Stimulated activated CD8-positive, alpha-beta memory T cell treated with anti-CD3 and anti-CD28 coated beads, Interleukin-4, amount 100 ng/mL, for 1 hour (primary cell): Measurements from ENCODE around the gene FSTL4.

ENCODE experiments used
- DNase-seq, 2 donors: peaks; one replicate each; pipeline ENCODE4 v3.0.0-alpha.2; 2020; ENCODE audit warnings: low read depth in 2 of 2, low spot score in 1 of 2

Gene FSTL4

GRCh38 chr5:133249593-133249992 is 362.7 kb downstream of the FSTL4 start:
- DNase-seq = no peak

DNA sequence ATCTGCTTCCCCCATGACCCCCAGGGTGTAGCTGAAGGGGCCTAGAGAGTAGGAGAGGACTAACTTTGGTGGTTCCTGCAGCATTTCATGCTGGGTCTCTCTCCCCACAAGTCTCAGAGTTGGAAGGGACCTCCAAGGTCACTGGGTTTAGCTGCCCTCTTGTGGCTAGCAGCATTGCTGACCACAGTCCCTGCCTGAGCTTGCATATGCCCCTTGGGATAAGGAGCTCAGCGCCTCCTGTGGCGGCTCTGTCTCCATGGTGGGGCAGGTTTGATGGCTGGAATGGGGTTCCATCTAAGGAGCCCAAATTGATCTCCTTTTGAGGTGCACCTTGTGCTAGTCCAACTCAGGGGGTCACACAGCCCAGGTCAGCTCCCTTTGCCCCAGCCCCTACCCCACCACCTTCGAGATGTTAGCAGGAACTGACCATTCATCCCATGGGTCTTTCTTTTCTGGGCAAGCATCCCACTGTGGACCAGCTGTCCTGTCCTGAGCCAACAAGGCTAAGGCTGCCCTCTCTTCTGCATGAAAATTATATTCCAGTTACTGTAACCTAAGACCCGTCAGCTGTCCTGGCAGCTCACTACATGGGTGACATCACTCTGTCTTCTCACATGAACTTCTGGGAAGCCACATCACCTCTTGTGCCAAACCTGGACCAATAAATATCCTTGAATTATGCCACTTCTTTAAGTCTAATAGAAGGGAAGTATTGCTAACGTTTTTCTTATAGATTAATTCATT is 364.3 kb downstream of the FSTL4 start:
- DNase-seq = no peak

DNA sequence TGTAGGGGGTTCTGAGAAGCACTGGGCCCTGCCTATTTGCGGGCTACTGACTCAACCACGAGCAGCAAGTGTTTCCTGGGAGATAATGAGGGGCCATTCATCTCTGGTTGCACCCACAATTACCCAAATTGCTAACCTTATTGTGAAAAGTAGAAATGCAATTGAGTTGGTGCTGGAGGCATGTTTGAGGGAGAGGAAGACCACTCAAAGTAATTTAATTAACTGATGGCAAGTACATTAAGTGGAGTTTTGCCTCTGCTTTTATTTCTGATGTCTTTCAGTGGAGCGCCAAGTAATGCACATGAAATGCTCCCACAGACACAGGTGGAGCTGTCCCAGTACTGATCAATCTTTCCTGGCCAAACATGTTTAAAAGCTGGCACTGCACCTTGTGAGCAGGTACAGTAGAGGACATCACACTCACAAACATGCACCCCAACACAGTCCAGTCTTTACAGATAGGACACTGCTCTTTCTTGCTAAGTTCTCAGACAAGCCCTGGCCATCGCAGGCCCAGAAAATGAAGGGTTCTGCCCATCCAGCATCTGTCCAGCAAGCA is 365.1 kb downstream of the FSTL4 start:
- no peak for DNase-seq

- DNase-seq = no peak
Observed at GRCh38 chr5:133246376-133247150, 365.8 kb downstream of the FSTL4 start.

- no peak for DNase-seq
Observed at GRCh38 chr5:133246053-133246370, 366.3 kb downstream of the FSTL4 start.

DNA sequence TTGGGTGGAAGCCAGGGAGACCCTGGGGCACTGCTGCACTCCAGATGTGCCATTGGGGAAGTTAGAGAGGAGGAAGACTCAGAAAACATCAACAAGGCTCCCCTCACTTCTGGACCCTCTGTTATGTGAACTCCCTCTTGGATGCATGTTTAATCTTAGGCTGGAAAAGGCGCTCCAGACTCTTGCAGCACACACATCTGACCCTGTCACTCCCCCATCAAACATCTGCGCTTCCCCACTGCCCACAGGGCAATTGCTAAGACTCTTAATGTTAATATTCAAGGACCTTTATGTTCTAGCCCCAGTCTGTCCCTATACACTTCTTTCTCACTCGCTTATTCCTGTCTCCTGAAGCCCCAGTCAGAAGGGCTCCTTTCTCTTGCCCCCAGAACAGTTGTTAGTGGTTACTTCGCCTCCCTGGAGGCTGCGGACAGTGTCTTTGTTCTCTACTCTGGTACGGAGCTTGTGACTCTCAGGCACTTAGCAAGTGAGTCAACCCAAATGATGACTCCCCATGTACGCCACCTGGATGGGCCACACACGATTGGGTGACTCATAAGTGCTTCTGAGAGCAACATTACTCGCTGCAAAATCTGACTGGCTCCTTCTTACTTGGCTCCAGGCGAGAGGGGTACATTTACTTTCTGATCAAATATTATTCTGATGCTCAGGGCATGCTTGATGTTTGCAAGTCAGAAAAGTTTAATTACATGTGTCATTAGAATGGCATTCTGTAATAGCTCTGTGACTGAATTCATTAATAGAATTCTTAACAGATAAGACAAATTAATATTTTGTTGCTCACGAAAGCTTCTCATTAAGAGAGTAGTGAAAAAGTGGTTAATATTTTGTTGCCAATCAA is 366.9 kb downstream of the FSTL4 start:
- no peak for DNase-seq

- no peak for DNase-seq
Observed at GRCh38 chr5:133244242-133244641, 368.1 kb downstream of the FSTL4 start.

- DNase-seq = no peak
Observed at GRCh38 chr5:133243196-133243595, 369.1 kb downstream of the FSTL4 start.

DNA sequence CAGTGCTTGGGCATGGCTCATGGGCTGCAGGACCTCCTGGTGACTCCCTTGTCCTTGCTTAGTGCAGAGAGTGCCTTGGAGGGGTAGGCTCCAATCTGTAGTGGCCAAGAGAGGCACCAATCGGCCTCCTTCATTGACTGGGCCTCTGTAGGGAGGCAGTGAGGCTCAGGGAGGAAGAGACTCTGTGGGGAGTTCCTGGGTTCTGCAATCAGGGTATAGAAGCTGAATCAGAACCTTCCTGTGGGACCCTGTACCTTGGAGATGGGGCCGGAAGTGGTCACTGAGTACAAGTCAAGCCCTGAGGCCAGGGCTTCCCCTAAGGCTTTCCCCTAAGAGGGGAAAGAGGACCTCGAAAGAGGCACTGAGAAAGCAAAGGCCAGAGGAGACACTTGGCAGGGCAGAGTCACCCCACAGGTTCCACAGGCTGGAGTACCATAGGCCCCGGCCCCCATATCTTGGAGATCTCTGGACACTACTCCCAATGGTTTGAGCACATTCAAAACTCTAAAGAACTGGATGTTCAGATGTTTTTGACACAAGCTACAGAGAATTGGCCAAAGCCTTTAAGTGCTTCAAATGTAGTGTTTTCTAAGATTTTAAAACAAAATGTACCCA is 370.0 kb downstream of the FSTL4 start:
- no peak for DNase-seq

DNA sequence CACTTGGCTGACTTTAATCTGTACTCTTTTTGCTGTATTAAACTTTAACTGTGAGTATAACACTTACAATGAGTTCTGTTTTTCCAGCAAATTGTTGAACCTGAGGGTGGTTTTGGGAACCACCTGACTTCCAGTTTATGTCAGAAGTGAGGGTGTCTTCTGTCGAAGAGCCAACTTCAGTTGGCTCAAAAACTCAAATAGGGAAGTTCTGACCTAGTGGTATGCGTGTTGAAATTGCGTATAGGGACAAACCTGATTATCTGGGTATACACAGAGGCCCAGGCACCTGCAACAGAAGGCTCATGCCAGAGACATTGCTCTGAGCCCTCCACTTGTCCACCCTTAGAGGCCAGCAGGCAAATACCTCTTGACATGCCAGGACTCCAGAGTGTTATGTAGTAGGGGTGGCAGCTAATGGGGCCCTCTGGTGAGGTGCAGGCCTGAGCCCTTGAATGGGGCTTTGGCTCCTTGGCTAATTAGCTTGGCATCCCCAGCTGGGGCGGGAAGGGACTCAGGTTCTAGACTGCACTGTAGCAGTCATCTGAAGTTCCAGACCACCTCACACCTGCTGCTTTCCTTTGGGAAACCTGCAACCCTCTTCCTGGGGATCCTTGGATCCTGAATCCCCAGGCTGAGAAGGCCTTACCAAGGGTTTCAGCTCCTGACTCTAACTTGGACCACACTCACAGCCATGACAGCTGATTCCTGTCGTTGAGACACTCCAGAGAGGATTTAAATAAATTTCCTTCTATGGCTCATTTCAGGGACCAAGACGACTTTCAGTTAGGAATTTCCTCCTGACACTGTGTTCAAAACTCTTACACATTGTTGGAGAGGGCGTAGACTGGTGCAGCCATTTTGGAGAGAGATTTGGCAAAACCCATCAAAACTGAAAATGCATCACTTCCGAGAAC is 370.9 kb downstream of the FSTL4 start:
- DNase-seq = no peak

- DNase-seq = no peak
Observed at GRCh38 chr5:133240425-133241091, 371.8 kb downstream of the FSTL4 start.

GRCh38 chr5:133238426-133239205 is 373.7 kb downstream of the FSTL4 start:
- DNase-seq = no peak

GRCh38 chr5:133236976-133237375 is 375.4 kb downstream of the FSTL4 start:
- no peak for DNase-seq

- DNase-seq = no peak
Observed at GRCh38 chr5:133236541-133236951, 375.8 kb downstream of the FSTL4 start.

GRCh38 chr5:133235696-133236426 is 376.5 kb downstream of the FSTL4 start:
- no peak for DNase-seq

- no peak for DNase-seq
Observed at GRCh38 chr5:133234911-133235310, 377.4 kb downstream of the FSTL4 start.

DNA sequence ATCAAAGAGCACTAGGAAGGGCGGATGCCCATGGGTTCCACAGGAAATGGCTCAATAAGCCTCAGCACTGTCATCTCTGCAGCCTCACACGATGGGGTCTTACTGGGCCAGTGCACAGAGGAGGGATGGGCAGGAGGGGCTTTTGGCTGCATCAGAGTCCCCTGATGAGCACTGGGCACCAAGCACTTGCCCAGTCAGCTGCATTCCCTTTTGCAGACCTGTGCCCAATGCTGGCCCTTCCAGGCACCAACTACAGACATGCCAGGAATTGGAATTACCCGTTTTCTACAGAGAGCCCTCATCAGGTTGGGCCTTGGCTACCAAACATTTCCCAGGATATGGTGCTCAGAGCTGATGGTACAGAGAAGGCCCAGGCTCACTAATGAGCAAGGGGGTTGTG is 378.1 kb downstream of the FSTL4 start:
- DNase-seq = no peak

DNA sequence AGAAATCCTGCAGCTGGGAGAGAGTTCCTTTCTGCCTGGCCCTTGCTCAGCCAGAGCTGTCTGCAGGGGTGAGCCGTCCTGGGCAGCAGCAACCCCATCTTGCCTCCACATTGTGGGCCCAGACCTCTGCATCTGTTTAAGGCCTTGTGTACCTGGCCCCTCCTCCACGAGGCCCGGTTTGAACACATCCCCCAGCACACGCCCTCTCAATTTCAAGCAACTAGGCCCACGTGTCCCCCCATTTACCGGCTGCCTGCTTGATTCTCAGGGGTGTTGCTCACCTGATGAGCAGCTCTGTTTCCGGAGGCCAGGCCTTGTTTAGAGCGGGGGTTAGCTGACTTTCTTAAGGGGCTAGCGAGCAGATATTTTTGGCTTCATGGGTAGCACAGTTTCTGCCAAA is 378.7 kb downstream of the FSTL4 start:
- DNase-seq = no peak
